Measurements from ENCODE around the gene TSR1. TPM values are rescaled to one million over a fixed set of nuclear protein-coding genes. Genes with fewer than 3 reads are reported as not detected.

Gene TSR1
- polyA plus RNA-seq, 1 donor, result 35.0 TPM

DNA sequence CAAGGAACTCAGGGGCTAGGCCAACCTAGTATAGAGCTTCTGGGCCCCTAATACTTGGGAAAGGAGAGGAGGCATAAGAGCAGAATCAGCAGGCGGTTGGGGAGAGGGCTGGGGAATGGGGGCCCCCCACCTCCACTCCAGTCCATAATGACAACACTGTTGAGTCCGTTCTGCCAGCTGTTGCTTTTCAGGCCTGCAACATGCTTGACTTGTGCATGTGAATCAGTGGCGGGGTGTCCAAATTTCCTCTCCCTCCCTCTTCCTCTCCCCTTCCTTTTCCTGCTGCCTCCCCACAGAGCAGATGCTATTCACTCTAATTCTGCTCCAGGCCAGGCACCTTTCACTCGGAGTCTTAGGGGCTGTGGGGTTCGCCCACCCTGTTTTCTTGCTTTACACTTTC is 32.8 kb upstream of the TSR1 start:
- no peak for DNase-seq (ENCODE audit: low read depth)

GRCh38 chr17:2368359-2368758 is 32.1 kb upstream of the TSR1 start:
- no peak for DNase-seq (ENCODE audit: low read depth)

DNA sequence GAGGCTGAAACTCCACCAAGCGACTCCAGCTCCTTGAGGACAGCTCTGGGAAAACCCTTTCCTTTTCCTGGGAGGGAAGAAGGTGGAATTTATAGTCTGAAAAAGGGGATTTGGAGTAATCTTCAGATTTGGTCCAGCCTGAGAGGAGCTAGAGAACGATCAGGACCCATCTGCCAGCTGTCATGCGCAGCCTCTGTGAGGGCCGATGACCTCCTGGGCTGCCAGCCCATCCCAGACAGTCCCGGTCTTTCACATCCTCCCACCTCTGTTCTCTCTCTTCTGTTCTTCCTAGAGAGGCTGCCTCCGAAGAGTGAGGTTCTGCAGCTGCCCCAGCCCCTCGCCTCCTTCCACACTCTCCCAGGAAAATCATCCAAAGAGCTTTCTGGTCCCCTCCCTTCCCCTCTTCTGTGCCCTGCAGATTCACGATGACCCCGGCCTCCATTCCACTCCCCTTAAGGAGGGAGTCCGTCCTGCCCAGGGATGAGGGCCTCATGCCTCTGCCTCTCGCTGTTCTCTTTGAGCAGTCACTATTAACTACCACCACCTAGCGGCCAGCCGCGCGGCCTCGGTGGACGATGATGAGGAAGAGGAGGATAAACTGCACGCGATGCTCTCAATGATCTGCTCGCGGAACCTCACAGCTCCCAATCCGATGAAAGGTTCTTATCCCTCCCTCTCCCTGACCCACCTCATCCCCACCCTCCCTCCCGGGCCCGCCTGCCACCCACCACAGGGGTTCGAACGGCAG is 30.7 kb upstream of the TSR1 start:
- DNase-seq (ENCODE audit: low read depth), result no peak

GRCh38 chr17:2365132-2365531 is 28.9 kb upstream of the TSR1 start:
- DNase-seq (ENCODE audit: low read depth), result no peak

DNA sequence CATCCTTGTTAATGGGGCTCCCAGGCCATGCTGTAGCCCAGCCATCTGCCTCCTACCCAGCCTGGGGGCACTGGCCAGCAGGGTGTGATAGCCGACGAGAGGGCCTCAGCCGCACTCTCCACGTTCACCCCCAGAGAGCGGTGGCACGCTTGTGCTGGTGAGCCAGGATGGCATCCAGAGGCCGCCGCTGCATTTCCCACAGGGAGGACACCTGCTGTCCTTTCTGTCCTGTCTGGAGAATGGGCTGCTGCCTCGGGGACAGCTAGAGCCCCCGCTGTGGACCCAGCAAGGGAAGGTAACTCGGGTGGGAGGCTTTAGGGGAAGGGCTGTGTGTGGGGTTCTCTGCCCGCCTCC is 28.5 kb upstream of the TSR1 start:
- no peak for DNase-seq (ENCODE audit: low read depth)

DNA sequence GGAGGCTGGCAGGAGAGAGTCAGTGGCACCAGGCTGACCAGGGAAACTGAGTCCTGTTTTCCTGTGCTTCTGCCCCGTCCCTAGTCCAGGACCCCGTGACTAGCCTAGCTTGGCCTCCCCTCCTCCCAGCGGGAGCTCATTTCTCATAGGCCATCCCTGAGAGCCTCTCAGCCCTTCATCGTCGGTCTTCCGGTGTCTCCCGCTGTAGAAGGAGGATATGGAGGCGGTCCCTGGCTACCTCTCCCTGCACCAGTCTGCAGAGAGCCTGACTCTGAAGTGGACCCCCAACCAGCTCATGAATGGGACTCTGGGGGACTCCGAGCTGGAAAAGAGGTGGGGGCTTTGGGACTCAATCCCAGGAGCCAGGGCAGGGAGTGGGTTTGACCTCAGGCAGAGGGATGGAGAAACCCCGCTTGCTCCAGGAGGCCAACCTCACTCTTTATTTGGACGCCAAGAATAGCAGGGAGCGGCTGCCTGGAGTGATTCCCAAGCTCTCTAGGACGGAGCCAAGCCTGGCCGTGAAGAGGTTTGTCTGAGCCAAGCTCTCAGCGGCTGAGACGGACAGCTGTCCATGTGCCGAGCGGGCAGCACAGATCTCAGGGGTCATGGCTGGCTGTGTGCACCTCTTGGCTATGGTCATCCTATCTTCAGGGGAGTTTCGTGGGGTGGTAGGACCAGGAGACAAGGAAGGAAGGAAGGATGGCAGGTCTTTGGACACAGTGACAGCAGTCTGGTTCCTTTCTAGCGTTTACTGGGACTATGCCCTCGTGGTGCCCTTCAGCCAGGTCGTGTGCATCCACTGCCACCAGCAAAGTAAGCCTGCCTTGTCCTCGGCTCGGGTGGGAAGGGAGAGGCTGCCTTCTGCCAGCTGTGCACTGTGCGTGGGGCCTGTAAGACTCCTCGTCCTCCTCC is 27.9 kb upstream of the TSR1 start:
- no peak for DNase-seq (ENCODE audit: low read depth)

- DNase-seq (ENCODE audit: low read depth), result no peak
These were observed 27.1 kb upstream of the TSR1 start for GRCh38 chr17:2363318-2363717.

DNA sequence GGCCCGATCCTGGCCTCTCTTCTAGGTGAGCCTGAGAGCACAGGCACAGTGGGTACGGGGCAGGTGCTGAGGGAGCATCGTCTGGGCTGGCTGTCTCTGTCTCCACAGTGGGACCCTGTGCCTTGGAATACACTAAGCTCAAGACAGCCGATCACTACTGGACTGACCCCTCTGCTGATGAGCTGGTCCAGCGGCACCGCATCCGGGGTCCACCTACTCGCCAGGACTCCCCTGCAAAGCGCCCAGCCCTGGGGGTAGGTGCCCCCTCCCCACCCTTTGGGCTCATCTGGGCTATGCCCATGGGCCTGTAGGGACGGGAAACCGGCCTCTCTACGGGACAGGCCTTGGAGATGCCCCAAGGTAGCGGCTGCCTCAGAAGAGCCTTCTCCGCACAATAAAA is 26.6 kb upstream of the TSR1 start:
- DNase-seq (ENCODE audit: low read depth), result no peak

- no peak for DNase-seq (ENCODE audit: low read depth)
These were observed 26.2 kb upstream of the TSR1 start for GRCh38 chr17:2362416-2362815.

DNA sequence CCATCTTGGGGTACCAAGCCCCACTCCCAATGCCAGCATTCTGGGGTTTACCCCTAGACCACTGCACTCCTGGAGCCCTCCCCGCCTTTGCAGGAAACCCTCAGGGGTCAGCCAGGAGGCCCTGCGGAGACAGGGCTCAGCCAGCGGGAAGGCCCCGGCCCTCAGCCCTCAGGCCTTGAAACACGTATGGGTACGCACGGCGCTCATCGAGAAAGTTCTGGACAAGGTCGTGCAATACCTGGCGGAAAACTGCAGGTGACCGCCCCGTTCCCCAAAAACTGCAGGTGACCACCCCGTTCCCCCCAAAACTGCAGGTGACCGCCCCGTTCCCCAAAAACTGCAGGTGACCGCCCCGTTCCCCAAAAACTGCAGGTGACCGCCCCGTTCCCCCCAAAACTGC is 25.8 kb upstream of the TSR1 start:
- DNase-seq (ENCODE audit: low read depth), result no peak

DNA sequence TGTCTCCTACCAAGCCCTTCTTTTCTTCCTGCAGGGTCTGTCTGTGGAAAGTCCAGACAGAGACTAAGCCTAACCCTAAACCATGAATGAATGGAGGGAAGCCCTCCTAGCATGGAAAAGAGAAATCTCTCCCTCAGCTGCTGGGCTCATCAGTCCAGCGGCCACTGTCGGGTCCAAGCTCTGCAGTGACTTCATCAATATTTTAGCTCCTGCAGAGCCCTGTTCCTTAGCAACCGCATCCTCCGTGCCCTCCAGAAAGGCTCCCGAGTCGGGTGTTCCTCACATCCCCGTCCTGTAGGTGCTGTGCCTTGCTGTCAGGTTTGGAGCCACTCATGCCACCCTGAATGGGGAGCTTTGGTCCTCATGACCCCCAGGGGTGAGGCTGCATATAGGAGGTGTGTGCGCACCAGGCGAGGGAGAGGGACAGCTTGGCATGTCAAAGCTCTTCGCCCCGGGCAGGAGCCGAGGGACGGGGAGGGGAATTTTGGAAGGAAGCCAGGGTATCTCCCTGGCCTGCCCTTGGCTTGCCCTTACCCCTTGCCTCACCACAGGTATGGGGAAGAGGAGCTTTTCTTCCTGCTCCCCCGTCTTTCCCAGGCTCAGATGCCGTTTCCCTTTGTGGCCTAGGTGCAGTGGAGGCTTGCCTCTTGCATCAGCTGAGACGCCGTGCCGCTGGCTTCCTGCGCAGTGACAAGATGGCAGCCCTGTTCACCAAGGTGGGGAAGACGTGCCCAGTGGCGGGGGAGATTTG is 24.9 kb upstream of the TSR1 start:
- no peak for DNase-seq (ENCODE audit: low read depth)

DNA sequence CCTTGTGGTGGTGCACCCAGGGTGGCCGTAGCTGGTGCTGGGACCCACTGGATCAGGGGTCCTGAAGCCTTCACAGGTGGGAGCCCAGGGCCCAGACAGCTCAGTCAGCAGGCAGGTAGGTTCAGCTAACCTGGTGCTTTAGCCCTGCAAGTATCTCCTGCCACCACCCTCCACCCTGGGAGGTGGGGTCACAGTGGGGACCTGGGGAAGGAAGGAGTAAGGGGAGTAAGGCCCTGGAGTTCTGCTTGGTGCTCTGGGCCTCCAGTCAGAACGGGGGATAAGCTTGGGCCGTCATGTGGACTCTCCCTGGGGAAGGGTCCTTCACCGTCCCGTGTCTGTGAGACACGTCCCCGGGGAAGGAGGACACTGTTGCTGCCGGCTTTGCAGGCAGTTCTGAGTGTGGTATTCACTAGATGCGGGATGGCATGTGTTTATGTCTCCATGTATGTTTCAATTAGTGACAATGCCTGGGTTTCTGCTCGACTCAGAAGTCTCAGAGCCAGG is 21.7 kb upstream of the TSR1 start:
- no peak for DNase-seq (ENCODE audit: low read depth)

DNA sequence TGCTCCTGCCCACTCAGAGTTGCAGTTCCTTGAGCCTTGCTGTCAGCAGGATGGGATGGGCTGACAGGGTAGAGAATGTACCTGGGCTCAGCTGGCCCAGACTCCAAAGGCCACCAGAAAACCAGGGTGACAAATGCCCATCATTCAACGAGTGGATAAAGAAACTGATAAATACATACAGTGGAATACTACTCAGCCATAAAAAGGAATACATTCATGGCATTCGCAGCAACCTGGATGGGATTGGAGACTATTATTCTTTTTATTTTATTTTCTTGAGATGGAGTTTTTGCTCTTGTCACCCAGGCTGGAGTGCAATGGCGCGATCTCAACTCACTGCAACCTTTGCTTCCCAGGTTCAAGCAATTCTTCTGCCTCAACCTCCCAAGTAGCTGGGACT is 21.0 kb upstream of the TSR1 start:
- no peak for DNase-seq (ENCODE audit: low read depth)

DNA sequence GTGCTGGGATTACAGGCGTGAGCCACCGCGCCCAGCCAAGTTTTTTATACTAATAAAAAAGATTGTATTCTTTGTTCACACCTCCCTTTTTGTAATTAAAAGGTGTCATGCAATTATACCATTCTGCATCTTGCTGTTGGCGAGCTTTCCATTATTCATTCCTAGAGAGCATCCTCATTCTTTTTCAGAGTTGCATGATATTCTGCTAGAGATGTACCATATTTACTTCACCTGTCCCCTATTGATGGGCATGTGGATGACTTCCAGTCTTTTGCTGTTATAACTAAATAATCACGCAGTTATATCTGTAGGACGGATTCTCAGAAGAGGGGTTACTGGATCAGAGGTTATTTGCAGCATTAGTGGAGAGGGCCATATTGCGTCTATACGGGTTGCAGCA is 18.1 kb upstream of the TSR1 start:
- no peak for DNase-seq (ENCODE audit: low read depth)

DNA sequence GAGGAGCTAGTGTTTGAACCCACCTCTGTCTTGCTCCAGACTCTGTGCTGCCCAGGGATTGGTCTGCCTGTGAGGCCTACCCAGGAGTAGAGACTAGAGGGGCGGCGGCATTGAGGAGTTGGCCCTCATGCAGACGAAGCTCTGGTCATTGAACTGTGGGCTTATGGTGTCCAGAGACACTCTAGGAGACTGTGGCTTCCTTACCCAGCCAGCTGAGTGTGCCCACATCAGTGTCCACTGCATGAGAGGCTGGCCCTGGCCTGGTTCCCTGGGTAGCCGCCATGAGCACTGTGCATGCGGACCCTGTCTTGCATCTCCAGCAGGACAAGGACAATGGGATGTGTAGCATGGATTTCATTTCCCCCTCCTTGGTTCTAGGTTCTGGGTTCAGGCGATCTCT is 15.0 kb upstream of the TSR1 start:
- DNase-seq (ENCODE audit: low read depth), result no peak

GRCh38 chr17:2347805-2348685 is 11.8 kb upstream of the TSR1 start:
- DNase-seq (ENCODE audit: low read depth), result no peak

- no peak for DNase-seq (ENCODE audit: low read depth)
These were observed 10.2 kb upstream of the TSR1 start for GRCh38 chr17:2346475-2346874.

GRCh38 chr17:2344528-2344927 is 8.3 kb upstream of the TSR1 start:
- DNase-seq (ENCODE audit: low read depth), result no peak

DNA sequence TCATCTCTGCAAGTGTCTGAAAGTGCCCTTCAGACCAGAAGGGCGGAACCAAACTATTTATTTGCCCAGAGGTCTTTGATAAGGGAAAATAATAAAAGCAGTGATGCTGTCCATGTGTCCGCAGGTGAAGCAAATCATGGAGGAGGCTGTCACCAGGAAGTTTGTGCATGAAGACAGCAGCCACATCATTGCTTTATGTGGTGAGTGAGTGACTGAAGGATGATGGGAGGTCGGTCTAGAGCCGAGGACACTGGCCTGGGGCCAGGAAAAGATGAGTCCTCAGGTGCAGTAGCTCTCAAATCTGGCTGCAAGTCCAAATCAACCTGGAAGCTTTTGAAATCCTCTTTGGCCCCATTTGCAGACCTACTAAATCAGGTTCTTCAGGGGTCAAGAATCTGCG is 7.2 kb upstream of the TSR1 start:
- no peak for DNase-seq (ENCODE audit: low read depth)

- DNase-seq (ENCODE audit: low read depth), result no peak
These were observed 2.0 kb upstream of the TSR1 start for GRCh38 chr17:2338315-2338657.

DNA sequence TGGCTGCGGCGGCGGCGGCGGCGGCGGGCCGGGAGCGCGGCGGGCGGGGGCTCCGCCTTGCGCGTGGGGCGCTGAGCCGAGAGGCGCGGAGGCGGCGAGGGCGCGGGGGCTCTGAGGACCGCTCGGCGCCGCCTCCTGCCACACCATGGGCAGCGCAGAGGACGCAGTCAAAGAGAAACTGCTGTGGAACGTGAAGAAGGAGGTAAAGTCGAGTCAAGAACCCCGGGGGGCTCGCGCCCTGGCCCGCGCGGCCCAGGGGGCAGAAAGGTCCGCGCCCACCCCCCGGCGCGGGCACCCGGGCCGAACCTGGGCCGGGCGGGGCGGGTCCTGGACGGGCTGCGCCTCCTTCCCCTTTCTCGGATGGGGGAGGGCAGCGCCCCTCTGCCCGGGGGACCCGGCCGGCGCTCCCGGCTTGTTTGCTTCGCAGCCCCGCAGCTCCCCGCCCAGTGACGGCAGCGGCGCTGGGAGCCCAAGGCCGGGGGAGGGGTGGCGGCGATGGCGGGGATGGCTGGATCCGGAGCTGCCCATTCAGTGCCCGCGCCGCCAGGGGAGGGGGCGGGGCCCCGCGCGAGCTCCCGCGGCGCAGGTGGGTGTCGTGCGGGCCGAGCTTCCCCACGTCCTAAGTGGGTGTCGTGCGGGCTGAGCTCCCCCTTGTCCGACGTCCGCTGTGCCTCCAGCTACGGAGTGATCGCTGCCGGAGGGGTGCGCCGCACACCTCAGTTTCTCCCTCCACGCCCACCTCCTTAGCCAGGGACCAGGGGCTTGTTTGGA is 1.5 kb upstream of the TSR1 start:
- no peak for DNase-seq (ENCODE audit: low read depth)

Measured in forelimb muscle (tissue), 1 donor.